GM13976 (cell line): Measurements from ENCODE around the gene CAND2.
"Not testable (repeated sequence)": the region's sequence is repeated elsewhere in the genome, so short reads cannot be mapped to it uniquely, and the experiment has no call there.

Experiments
- DNase-seq: peaks from one replicate; pipeline ENCODE4 v3.0.0; 2012; ENCODE audit warnings: low spot score
- CTCF ChIP-seq: IDR thresholded peaks from 2 replicates; pipeline ENCODE4 v1.5.1; 2012; ENCODE audit warnings: borderline replicate concordance, mild to moderate bottlenecking; ENCODE audit not compliant: insufficient read depth; ENCODE audit errors: extremely low read depth, missing control alignments, control extremely low read depth
- in situ Hi-C: fragments of 300-500 bp; cut with MboI; formaldehyde crosslinking; loops from one replicate; pipeline ENCODE4 v1.12.0; 2022; ENCODE audit warnings: low sequenced_read_pairs, mixed read lengths, inconsistent platforms; ENCODE audit not compliant: unreplicated experiment

CAND2 gene

GRCh38 chr3:12837295-12837986 lies 41.0 kb downstream of the CAND2 start:
- DNase-seq = no peak
- in situ Hi-C loops = no loop called here
- TF ChIP-seq CTCF = no peak

GRCh38 chr3:12838179-12838965 lies 41.9 kb downstream of the CAND2 start:
- in situ Hi-C loops = no loop called here
- DNase-seq = no peak
- TF ChIP-seq CTCF = no peak

GRCh38 chr3:12839156-12839946 lies 42.9 kb downstream of the CAND2 start:
- no peak for DNase-seq

GRCh38 chr3:12840148-12840547 lies 43.7 kb downstream of the CAND2 start:
- DNase-seq, in situ Hi-C loops: not testable (repeated sequence)

More at GRCh38 chr3:12839156-12839946, 42.9 kb downstream of the CAND2 start:
- TF ChIP-seq CTCF = no peak
- in situ Hi-C loops = no loop called here

GRCh38 chr3:12840591-12841148 lies 44.2 kb downstream of the CAND2 start:
- no peak for TF ChIP-seq CTCF
- in situ Hi-C loops = no loop called here
- no peak for DNase-seq

- in situ Hi-C loops = no loop called here
- DNase-seq = peak; percentile 86
- peak; percentile 70 for TF ChIP-seq CTCF
Measured at GRCh38 chr3:12841149-12841969, 44.9 kb downstream of the CAND2 start, which contains the start of gene RPL32. TSS of gene RPL32 (minus strand) at chr3:12841565. CDS start at chr3:12840237, 1,328 bp downstream.
